Ascending aorta (tissue), 2 donors: ENCODE measurements around the gene ZNF804A. TPM values are rescaled to one million over a fixed set of nuclear protein-coding genes. Genes with fewer than 3 reads are reported as not detected.

Source experiments
- DNase-seq, 2 donors: peaks; one replicate each; pipeline ENCODE4 v3.0.0-alpha.2; 2019; ENCODE audit warnings: low spot score in 2 of 2
- H3K27ac ChIP-seq, 2 donors: fragments of 200-600 bp; sonication (generic); one replicate each; pipeline ENCODE4 v1.5.1; 2016 to 2017; ENCODE audit warnings: mild to moderate bottlenecking in 1 of 2
- H3K27me3 ChIP-seq: fragments of 200-600 bp; sonication (generic); one replicate; pipeline ENCODE4 v1.5.1; 2017
- H3K36me3 ChIP-seq, 2 donors: fragments of 200-600 bp; sonication (generic); one replicate each; pipeline ENCODE4 v1.5.1; 2016
- H3K4me1 ChIP-seq, 2 donors: fragments of 200-600 bp; sonication (generic); one replicate each; pipeline ENCODE4 v1.5.1; 2016 to 2017; ENCODE audit warnings: mild to moderate bottlenecking in 1 of 2
- H3K4me3 ChIP-seq, 2 donors: fragments of 200-600 bp; sonication (generic); one replicate each; pipeline ENCODE4 v1.5.1; 2016 to 2017; ENCODE audit warnings: mild to moderate bottlenecking in 1 of 2
- H3K9me3 ChIP-seq, 2 donors: fragments of 200-600 bp; sonication (generic); one replicate each; pipeline ENCODE4 v1.5.1; 2016
- CTCF ChIP-seq, 3 experiments: fragments of 200-600 bp in 2 of 3; fragments of 450-650 bp in 1 of 3; sonication (generic) in 2 of 3; IDR thresholded peaks; one replicate each; pipeline ENCODE4 v1.5.1; 2016 to 2019; ENCODE audit warnings: antibody characterized with exemption in 3 of 3, mild to moderate bottlenecking in 1 of 3, moderate library complexity in 1 of 3
- intact Hi-C: fragments of 100-400 bp; cut with DNase I; formaldehyde crosslinking; loops from one replicate; pipeline ENCODE4 v1.15.1; 2023
- total RNA-seq: library from RNA; depleted of rRNA; stranded (reverse); fragments of >200 nt; gene quantifications from one replicate; pipeline ENCODE4 v1.1.0, GENCODE V29; 2016

The ZNF804A gene
- total RNA-seq, 1 donor from 2014 or later: not detected

DNA sequence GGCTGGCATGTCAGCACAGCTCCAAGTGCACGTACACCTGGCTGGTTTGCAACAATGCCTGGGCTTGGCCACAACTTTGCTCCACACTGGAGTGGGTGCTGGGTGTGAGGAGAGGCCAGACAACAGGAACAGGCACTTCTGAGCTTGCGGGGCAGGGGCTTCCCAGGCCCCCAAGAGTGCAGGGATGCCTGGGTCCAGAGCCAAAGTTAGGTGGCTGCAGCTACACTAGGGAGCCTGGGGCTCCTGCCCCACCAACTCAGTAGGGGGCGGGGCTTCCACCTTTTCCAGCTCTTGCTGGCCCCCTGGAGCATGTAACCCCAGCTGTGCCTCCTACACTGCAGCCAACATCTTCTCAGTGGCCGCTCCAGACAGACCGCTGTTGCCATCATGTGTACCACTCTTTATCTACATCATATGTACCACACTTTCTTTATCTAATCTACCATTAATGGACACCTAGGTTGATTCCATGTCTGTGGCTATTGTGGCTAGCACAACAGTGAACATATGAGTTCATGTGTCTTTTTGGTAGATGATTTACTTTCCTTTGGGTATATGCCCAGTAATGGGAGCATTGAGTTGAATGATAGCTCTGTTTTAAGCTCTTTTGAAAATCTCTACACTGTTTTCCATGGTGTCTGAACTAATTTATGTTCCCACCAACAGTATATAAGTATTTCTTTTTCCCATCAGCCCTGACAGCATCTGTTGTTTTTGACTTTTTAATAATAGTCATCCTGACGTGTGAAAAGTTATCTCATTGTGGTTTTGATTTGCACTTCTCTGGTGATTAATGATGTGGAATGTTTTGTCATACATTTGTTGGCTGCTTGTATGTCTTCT, 87.9 kb downstream of the ZNF804A start:
- no peaks in the 10 kb centered on the region for H3K36me3 ChIP-seq
- TF ChIP-seq CTCF (IDR thresholded peaks at IDR 0.05): no peak
- intact Hi-C loops: no loop called here

DNA sequence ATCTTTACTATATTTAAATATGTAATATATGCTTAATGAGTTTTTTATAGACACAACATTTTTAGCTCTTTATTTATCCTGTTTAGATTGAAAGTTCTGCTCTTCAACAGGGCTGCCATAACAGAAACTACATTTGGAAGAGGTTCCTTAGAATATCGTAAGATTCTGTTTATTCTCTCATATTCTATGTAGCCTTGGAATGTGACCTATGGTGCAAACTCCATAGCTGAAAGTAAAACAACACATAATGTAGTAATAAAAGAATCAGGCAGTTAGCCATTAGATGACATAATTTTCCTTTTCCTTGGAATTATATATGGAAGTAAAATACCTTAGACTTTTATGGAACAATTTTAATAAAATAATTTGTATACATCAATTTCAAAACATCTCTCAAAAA, 91.3 kb downstream of the ZNF804A start:
- no peak for TF ChIP-seq CTCF (IDR thresholded peaks at IDR 0.05)
- intact Hi-C loops: no loop called here
- Histone ChIP-seq H3K4me3 (no peak overlapping the region), H3K27ac (no peak overlapping the region), H3K27me3 (no peaks in the 10 kb centered on the region), H3K4me1 (no peaks in the 10 kb centered on the region), H3K36me3 (no peaks in the 10 kb centered on the region), H3K9me3 (no peaks in the 10 kb centered on the region)
- DNase-seq: no peak

More for the DNA sequence above, 87.9 kb downstream of the ZNF804A start:
- Histone ChIP-seq H3K27ac (no peak overlapping the region), H3K4me3 (no peak overlapping the region), H3K27me3 (no peaks in the 10 kb centered on the region), H3K4me1 (no peaks in the 10 kb centered on the region), H3K9me3 (no peaks in the 10 kb centered on the region)
- DNase-seq: no peak

GRCh38 chr2:184692141-184692734, 93.9 kb downstream of the ZNF804A start:
- TF ChIP-seq CTCF (IDR thresholded peaks at IDR 0.05): no peak
- H3K4me1 ChIP-seq: no peaks in the 10 kb centered on the region
- DNase-seq: no peak
- intact Hi-C loops: no loop called here
- H3K9me3 ChIP-seq: no peaks in the 10 kb centered on the region
- H3K4me3 ChIP-seq: no peak overlapping the region
- no peaks in the 10 kb centered on the region for H3K36me3 ChIP-seq
- no peak overlapping the region for H3K27ac ChIP-seq
- H3K27me3 ChIP-seq: no peaks in the 10 kb centered on the region

- Histone ChIP-seq H3K27ac (no peak overlapping the region), H3K9me3 (no peaks in the 10 kb centered on the region), H3K36me3 (no peaks in the 10 kb centered on the region), H3K4me1 (no peaks in the 10 kb centered on the region), H3K27me3 (no peaks in the 10 kb centered on the region), H3K4me3 (no peak overlapping the region)
- DNase-seq: no peak
- no peak for TF ChIP-seq CTCF (IDR thresholded peaks at IDR 0.05)
- intact Hi-C loops: no loop called here
Observed at GRCh38 chr2:184696644-184697043, 98.3 kb downstream of the ZNF804A start.

GRCh38 chr2:184698476-184698875, 100.1 kb downstream of the ZNF804A start:
- intact Hi-C loops: no loop called here

More at GRCh38 chr2:184698476-184698875, 100.1 kb downstream of the ZNF804A start:
- no peak for TF ChIP-seq CTCF (IDR thresholded peaks at IDR 0.05)
- Histone ChIP-seq H3K27me3 (no peaks in the 10 kb centered on the region), H3K4me3 (no peak overlapping the region), H3K9me3 (no peaks in the 10 kb centered on the region), H3K27ac (no peak overlapping the region), H3K4me1 (no peaks in the 10 kb centered on the region), H3K36me3 (no peaks in the 10 kb centered on the region)
- no peak for DNase-seq
